Right atrium auricular region (tissue), 2 donors: ENCODE data around the gene TFE3. TPM values are rescaled to one million over a fixed set of nuclear protein-coding genes. Genes with fewer than 3 reads are reported as not detected.

Experiments used
- DNase-seq: peaks from one replicate; pipeline ENCODE4 v3.0.0-alpha.2; 2019; ENCODE audit warnings: low spot score
- H3K27ac ChIP-seq, 2 donors: fragments of 200-600 bp; sonication (generic); 1 replicate in 1 of 2; 2 replicates in 1 of 2; pipeline ENCODE4 v1.5.1; 2016 to 2019
- H3K27me3 ChIP-seq, 2 donors: fragments of 200-600 bp; sonication (generic); one replicate each; pipeline versions ENCODE4 v1.5.1 to v1.6.0; 2017 to 2019
- H3K36me3 ChIP-seq: fragments of 200-600 bp; sonication (generic); one replicate; pipeline ENCODE4 v1.5.1; 2016
- H3K4me1 ChIP-seq, 2 donors: fragments of 200-600 bp; sonication (generic); one replicate each; pipeline versions ENCODE4 v1.5.1 to v1.6.0; 2017 to 2019
- H3K4me3 ChIP-seq, 2 donors: fragments of 200-600 bp; sonication (generic); 1 replicate in 1 of 2; 2 replicates in 1 of 2; pipeline ENCODE4 v1.5.1; 2017 to 2019; ENCODE audit warnings: mild to moderate bottlenecking in 1 of 2, moderate library complexity in 1 of 2
- H3K9me3 ChIP-seq, 2 donors: fragments of 200-600 bp; sonication (generic); one replicate each; pipeline ENCODE4 v1.5.1; 2019
- CTCF ChIP-seq, 2 donors: fragments of 200-600 bp; sonication (generic); IDR thresholded peaks; one replicate each; pipeline ENCODE4 v1.5.1; 2019; ENCODE audit warnings: antibody characterized with exemption in 2 of 2
- total RNA-seq, 2 donors: library from RNA; depleted of rRNA; stranded (reverse); fragments of >200 nt; gene quantifications; one replicate each; pipeline ENCODE4 v1.1.0, GENCODE V29; 2016

TFE3 gene
- total RNA-seq, 2 donors from 2014 or later, result 25.8 to 60.3 TPM

GRCh38 chrX:49002091-49002935 is 40.8 kb downstream of the TFE3 start, which contains the start of gene GRIPAP1:
Gene GRIPAP1 (minus strand): TSS chrX:49002264. CDS start chrX:49002229, 35 bp downstream.
- peak; percentile 65 for DNase-seq
- Histone ChIP-seq H3K4me3 (peak within 1 kb of the TSS; percentile 58 to 63), H3K27ac (peak within 1 kb of the TSS; percentile 60 to 66), H3K4me1 (peaks cover 0 to 7% of the 10 kb centered on the region in 2 donors), H3K36me3 (no peaks in the 10 kb centered on the region), H3K9me3 (no peaks in the 10 kb centered on the region), H3K27me3 (no peaks in the 10 kb centered on the region)
- TF ChIP-seq CTCF (IDR thresholded peaks at IDR 0.05), result no peak

- Histone ChIP-seq H3K9me3 (no peaks in the 10 kb centered on the region), H3K27me3 (no peaks in the 10 kb centered on the region), H3K36me3 (no peaks in the 10 kb centered on the region), H3K4me3 (peak overlapping the region; percentile 58 to 63), H3K4me1 (peaks cover 0 to 7% of the 10 kb centered on the region in 2 donors), H3K27ac (peak overlapping the region; percentile 60 to 66)
- no peak for TF ChIP-seq CTCF (IDR thresholded peaks at IDR 0.05)
- DNase-seq, result no peak
These were observed 41.6 kb downstream of the TFE3 start for GRCh38 chrX:49001521-49002090.

- Histone ChIP-seq H3K4me1 (peaks cover 0 to 7% of the 10 kb centered on the region in 2 donors), H3K9me3 (no peaks in the 10 kb centered on the region), H3K27ac (no peak overlapping the region), H3K27me3 (no peaks in the 10 kb centered on the region), H3K4me3 (no peak overlapping the region), H3K36me3 (no peaks in the 10 kb centered on the region)
- no peak for DNase-seq
- no peak for TF ChIP-seq CTCF (IDR thresholded peaks at IDR 0.05)
These were observed 42.5 kb downstream of the TFE3 start for GRCh38 chrX:49000636-49001035.

GRCh38 chrX:48999030-48999429 is 44.1 kb downstream of the TFE3 start:
- H3K4me1 ChIP-seq, result peaks cover 0 to 7% of the 10 kb centered on the region in 2 donors
- H3K4me3 ChIP-seq, result no peak overlapping the region
- TF ChIP-seq CTCF (IDR thresholded peaks at IDR 0.05), result no peak
- H3K27ac ChIP-seq, result no peak overlapping the region
- H3K27me3 ChIP-seq, result no peaks in the 10 kb centered on the region
- no peaks in the 10 kb centered on the region for H3K9me3 ChIP-seq
- no peaks in the 10 kb centered on the region for H3K36me3 ChIP-seq
- DNase-seq, result no peak

- no peak for TF ChIP-seq CTCF (IDR thresholded peaks at IDR 0.05)
- no peaks in the 10 kb centered on the region for H3K36me3 ChIP-seq
- H3K27ac ChIP-seq, result no peak overlapping the region
- no peaks in the 10 kb centered on the region for H3K27me3 ChIP-seq
- H3K4me3 ChIP-seq, result no peak overlapping the region
- peaks cover 0 to 7% of the 10 kb centered on the region in 2 donors for H3K4me1 ChIP-seq
- no peak for DNase-seq
- H3K9me3 ChIP-seq, result no peaks in the 10 kb centered on the region
These were observed 44.8 kb downstream of the TFE3 start for GRCh38 chrX:48998391-48998790.
